WTC11 (cell line): ENCODE results near the gene NEDD4L. TPM values are rescaled to one million over a fixed set of nuclear protein-coding genes. Genes with fewer than 3 reads are reported as not detected.
A peak's percentile ranks its signal among the peaks of the same experiment; 100 is the strongest.

Source experiments
- ATAC-seq: fragments of 200-7000 bp; cut with Tn5 transposase; 2 replicates; pipeline ENCODE4 v1.10.0; 2021; ENCODE audit warnings: mild to moderate bottlenecking, moderate library complexity
- CTCF ChIA-PET: fragments of 300-600 bp; sonication (Branson Sonifier 250); formaldehyde crosslinking; loops from one replicate; lab custom pipeline; 2021; ENCODE audit warnings: antibody characterized with exemption; lab: Charles Lee
- POLR2A ChIA-PET: fragments of 350-600 bp; sonication (Branson Sonifier 250); formaldehyde crosslinking; loops from one replicate; lab custom pipeline; 2021; ENCODE audit warnings: antibody characterized with exemption; lab: Charles Lee
- DNase-seq: peaks from one replicate; pipeline ENCODE4 v3.0.0; 2021; ENCODE audit warnings: low spot score
- H3K27ac Mint-ChIP-seq: 2 replicates; pipeline ENCODE4 v1.8.0; 2021; ENCODE audit warnings: mixed read lengths
- H3K27me3 Mint-ChIP-seq: 2 replicates; pipeline ENCODE4 v1.8.0; 2021; ENCODE audit warnings: low read depth, mild to moderate bottlenecking, moderate library complexity, mixed read lengths
- H3K36me3 Mint-ChIP-seq: 2 replicates; pipeline ENCODE4 v1.8.0; 2021; ENCODE audit warnings: mixed read lengths
- H3K4me1 Mint-ChIP-seq: 2 replicates; pipeline ENCODE4 v1.8.0; 2022; ENCODE audit warnings: mixed read lengths
- H3K4me3 Mint-ChIP-seq: 2 replicates; pipeline ENCODE4 v1.8.0; 2021; ENCODE audit warnings: mild to moderate bottlenecking, moderate library complexity, mixed read lengths
- H3K9me3 Mint-ChIP-seq: 2 replicates; pipeline ENCODE4 v1.8.0; 2021; ENCODE audit warnings: mixed read lengths
- CREM ChIP-seq: sonication (generic); formaldehyde crosslinking; IDR thresholded peaks from 2 replicates; pipeline ENCODE4 v1.8.1; 2022; ENCODE audit warnings: mild to moderate bottlenecking, missing genetic modification reagents, moderate library complexity
- FOXK1 ChIP-seq: sonication (generic); formaldehyde crosslinking; IDR thresholded peaks from 2 replicates; pipeline ENCODE4 v1.8.0; 2022; ENCODE audit warnings: mild to moderate bottlenecking, moderate library complexity, missing genetic modification reagents
- JUN ChIP-seq: sonication (generic); formaldehyde crosslinking; IDR thresholded peaks from 2 replicates; pipeline ENCODE4 v1.8.0; 2023; ENCODE audit warnings: mild to moderate bottlenecking, missing genetic modification reagents
- NFE2L1 ChIP-seq: sonication (generic); formaldehyde crosslinking; IDR thresholded peaks from 2 replicates; pipeline ENCODE4 v1.8.1; 2023; ENCODE audit warnings: missing genetic modification reagents
- NFYB ChIP-seq: sonication (generic); formaldehyde crosslinking; conservative IDR thresholded peaks from 2 replicates; pipeline ENCODE4 v1.8.0; 2022; ENCODE audit warnings: low read depth, missing genetic modification reagents
- NR3C1 ChIP-seq: sonication (generic); formaldehyde crosslinking; conservative IDR thresholded peaks from 2 replicates; pipeline ENCODE4 v1.8.1; 2023; ENCODE audit warnings: low read depth, mild to moderate bottlenecking, missing genetic modification reagents
- RELA ChIP-seq: sonication (generic); formaldehyde crosslinking; IDR thresholded peaks from 2 replicates; pipeline ENCODE4 v1.8.1; 2022; ENCODE audit warnings: missing genetic modification reagents, mild to moderate bottlenecking, borderline replicate concordance
- ZNF121 ChIP-seq: sonication (generic); formaldehyde crosslinking; IDR thresholded peaks from 2 replicates; pipeline ENCODE4 v1.8.0; 2023; ENCODE audit warnings: missing genetic modification reagents
- ZNF423 ChIP-seq: fragments of 250-450 bp; sonication (Bioruptor Pico); IDR thresholded peaks from 2 replicates; pipeline ENCODE4 v2.1.2; 2022; ENCODE audit warnings: mild to moderate bottlenecking, moderate library complexity
- ZNF671 ChIP-seq: fragments of 250-450 bp; sonication (Bioruptor Pico); IDR thresholded peaks from 2 replicates; pipeline ENCODE4 v1.8.0; 2021; ENCODE audit warnings: mild to moderate bottlenecking
- total RNA-seq: library from RNA; stranded (reverse); gene quantifications from 3 replicates; pipeline ENCODE4 v1.2.3, GENCODE V29; 2021
- TF ChIP-seq, protein P1 (sequence below): sonication (generic); formaldehyde crosslinking; IDR thresholded peaks from 2 replicates; pipeline ENCODE4 v1.8.1; 2022; ENCODE audit warnings: mild to moderate bottlenecking, moderate library complexity, missing genetic modification reagents
- TF ChIP-seq, protein P2 (sequence below): sonication (generic); formaldehyde crosslinking; IDR thresholded peaks from 2 replicates; pipeline ENCODE4 v1.8.1; 2023; ENCODE audit warnings: mild to moderate bottlenecking, missing genetic modification reagents, moderate library complexity
- TF ChIP-seq, protein P3 (sequence below): fragments of 200-600 bp; IDR thresholded peaks from 2 replicates; pipeline ENCODE4 v1.8.0; 2022; ENCODE audit warnings: antibody characterized with exemption
- TF ChIP-seq, protein P4 (sequence below): sonication (generic); formaldehyde crosslinking; IDR thresholded peaks from 2 replicates; pipeline ENCODE4 v1.8.1; 2023; ENCODE audit warnings: mild to moderate bottlenecking, missing genetic modification reagents
- TF ChIP-seq, protein P5 (sequence below): sonication (generic); formaldehyde crosslinking; conservative IDR thresholded peaks from 2 replicates; pipeline ENCODE4 v1.8.1; 2023; ENCODE audit warnings: mild to moderate bottlenecking, low read depth, missing genetic modification reagents, moderate library complexity
- TF ChIP-seq, protein P6 (sequence below): sonication (generic); formaldehyde crosslinking; IDR thresholded peaks from 2 replicates; pipeline ENCODE4 v1.8.1; 2023; ENCODE audit warnings: mild to moderate bottlenecking, missing genetic modification reagents, borderline replicate concordance
- TF ChIP-seq, protein P7 (sequence below): sonication (generic); formaldehyde crosslinking; IDR thresholded peaks from 2 replicates; pipeline ENCODE4 v1.8.0; 2022; ENCODE audit warnings: mild to moderate bottlenecking, missing genetic modification reagents

The NEDD4L gene
- total RNA-seq, 1 experiment from 2014 or later: 88.0 TPM

DNA sequence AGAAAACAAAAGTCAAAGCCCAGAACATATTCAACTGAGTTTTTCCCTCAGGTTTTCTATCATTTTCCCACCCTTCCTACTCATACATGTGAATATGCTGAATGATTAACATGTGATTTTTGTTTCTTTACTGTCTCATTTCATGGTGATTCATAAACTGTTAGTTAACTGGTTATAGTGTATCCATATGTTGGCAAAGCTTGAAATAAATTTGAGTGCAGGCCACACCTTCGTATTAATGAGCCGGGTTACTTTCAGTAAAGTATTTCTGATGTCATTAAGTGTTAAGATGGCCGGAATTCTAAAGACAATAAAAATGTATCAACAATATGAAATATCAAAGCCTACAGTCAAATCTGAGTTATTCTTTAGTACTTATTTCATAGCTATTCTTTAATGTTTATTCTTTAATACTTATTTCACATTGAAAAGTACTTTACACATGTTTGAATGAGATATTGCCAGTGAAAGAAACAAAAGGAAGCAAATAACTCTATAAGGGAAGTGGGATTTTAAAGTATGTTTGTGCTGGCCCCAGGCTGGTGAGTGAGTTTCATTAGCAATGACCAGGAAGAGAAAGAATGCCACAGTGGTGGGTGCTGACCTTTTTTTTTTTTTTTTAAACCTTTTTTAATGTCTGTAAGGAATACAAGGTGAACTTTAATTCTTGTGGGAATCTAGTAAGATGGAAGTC is 178.6 kb downstream of the NEDD4L start (continued):
- TF ChIP-seq, protein P1, sequence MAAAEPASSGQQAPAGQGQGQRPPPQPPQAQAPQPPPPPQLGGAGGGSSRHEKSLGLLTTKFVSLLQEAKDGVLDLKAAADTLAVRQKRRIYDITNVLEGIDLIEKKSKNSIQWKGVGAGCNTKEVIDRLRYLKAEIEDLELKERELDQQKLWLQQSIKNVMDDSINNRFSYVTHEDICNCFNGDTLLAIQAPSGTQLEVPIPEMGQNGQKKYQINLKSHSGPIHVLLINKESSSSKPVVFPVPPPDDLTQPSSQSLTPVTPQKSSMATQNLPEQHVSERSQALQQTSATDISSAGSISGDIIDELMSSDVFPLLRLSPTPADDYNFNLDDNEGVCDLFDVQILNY (CRISPR knock-in tag): no peak
- TF ChIP-seq, protein P2, sequence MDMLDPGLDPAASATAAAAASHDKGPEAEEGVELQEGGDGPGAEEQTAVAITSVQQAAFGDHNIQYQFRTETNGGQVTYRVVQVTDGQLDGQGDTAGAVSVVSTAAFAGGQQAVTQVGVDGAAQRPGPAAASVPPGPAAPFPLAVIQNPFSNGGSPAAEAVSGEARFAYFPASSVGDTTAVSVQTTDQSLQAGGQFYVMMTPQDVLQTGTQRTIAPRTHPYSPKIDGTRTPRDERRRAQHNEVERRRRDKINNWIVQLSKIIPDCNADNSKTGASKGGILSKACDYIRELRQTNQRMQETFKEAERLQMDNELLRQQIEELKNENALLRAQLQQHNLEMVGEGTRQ (CRISPR knock-in tag): no peak

DNA sequence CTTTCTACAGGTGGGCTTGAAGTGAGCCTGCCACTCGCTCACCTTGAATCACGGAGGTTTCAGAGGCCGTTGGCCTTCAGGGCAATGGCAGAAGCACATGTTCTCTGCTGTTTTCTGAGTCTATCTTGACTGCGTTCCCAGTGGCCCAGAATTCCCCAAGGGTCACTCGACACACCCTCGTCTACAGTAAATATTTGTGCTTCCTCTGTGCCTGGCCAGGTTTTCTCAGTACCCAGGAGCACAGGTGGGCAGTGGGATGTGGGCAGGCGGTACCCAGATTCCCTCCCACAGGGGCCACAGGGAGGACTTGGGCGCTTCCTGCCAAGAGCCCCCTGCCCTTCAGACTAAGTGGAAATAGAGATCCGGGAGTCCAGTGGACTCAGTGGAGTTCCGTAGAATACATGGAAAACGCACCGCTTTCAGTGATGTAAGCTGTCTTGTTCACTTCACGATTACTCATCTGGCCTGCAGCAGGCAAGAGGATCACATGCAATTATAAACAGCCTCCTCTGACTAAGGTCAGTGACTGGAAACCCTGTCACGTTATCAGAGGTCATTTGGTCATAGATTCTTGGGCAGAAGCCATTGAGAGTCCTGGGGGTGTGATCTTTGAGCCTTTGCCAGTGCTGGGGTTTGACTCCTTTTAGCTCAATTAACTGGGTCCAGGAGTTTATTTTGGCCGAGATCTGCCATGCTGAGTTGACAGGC is 179.8 kb downstream of the NEDD4L start:
- H3K9me3 Mint-ChIP-seq: no peaks in the 10 kb centered on the region
- no peaks in the 10 kb centered on the region for H3K27me3 Mint-ChIP-seq
- peak overlapping the region; percentile 47 for H3K27ac Mint-ChIP-seq
- no peak for ATAC-seq
- no peak overlapping the region for H3K4me3 Mint-ChIP-seq
- POLR2A ChIA-PET: interaction anchor here (0.5 kb wide), 1 partner anchor 115 kb away, joined by 5 read pairs; no protein-coding TSS in a partner anchor
- peaks cover 88% of the 10 kb centered on the region for H3K4me1 Mint-ChIP-seq
- DNase-seq: no peak
- no peaks in the 10 kb centered on the region for H3K36me3 Mint-ChIP-seq
- CTCF ChIA-PET: interaction anchor here (1.0 kb wide), 1 partner anchor 44 kb away, joined by 3 read pairs; no protein-coding TSS in a partner anchor
- TF ChIP-seq CREM (CRISPR knock-in tag): no peak
- no peak for TF ChIP-seq ZNF671
- TF ChIP-seq, protein P3, sequence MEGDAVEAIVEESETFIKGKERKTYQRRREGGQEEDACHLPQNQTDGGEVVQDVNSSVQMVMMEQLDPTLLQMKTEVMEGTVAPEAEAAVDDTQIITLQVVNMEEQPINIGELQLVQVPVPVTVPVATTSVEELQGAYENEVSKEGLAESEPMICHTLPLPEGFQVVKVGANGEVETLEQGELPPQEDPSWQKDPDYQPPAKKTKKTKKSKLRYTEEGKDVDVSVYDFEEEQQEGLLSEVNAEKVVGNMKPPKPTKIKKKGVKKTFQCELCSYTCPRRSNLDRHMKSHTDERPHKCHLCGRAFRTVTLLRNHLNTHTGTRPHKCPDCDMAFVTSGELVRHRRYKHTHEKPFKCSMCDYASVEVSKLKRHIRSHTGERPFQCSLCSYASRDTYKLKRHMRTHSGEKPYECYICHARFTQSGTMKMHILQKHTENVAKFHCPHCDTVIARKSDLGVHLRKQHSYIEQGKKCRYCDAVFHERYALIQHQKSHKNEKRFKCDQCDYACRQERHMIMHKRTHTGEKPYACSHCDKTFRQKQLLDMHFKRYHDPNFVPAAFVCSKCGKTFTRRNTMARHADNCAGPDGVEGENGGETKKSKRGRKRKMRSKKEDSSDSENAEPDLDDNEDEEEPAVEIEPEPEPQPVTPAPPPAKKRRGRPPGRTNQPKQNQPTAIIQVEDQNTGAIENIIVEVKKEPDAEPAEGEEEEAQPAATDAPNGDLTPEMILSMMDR: no peak
- no peak for TF ChIP-seq RELA (CRISPR knock-in tag)
- TF ChIP-seq, protein P1 (CRISPR knock-in tag): no peak
- TF ChIP-seq, protein P4, sequence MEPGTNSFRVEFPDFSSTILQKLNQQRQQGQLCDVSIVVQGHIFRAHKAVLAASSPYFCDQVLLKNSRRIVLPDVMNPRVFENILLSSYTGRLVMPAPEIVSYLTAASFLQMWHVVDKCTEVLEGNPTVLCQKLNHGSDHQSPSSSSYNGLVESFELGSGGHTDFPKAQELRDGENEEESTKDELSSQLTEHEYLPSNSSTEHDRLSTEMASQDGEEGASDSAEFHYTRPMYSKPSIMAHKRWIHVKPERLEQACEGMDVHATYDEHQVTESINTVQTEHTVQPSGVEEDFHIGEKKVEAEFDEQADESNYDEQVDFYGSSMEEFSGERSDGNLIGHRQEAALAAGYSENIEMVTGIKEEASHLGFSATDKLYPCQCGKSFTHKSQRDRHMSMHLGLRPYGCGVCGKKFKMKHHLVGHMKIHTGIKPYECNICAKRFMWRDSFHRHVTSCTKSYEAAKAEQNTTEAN (CRISPR knock-in tag): no peak
- TF ChIP-seq, protein P5, sequence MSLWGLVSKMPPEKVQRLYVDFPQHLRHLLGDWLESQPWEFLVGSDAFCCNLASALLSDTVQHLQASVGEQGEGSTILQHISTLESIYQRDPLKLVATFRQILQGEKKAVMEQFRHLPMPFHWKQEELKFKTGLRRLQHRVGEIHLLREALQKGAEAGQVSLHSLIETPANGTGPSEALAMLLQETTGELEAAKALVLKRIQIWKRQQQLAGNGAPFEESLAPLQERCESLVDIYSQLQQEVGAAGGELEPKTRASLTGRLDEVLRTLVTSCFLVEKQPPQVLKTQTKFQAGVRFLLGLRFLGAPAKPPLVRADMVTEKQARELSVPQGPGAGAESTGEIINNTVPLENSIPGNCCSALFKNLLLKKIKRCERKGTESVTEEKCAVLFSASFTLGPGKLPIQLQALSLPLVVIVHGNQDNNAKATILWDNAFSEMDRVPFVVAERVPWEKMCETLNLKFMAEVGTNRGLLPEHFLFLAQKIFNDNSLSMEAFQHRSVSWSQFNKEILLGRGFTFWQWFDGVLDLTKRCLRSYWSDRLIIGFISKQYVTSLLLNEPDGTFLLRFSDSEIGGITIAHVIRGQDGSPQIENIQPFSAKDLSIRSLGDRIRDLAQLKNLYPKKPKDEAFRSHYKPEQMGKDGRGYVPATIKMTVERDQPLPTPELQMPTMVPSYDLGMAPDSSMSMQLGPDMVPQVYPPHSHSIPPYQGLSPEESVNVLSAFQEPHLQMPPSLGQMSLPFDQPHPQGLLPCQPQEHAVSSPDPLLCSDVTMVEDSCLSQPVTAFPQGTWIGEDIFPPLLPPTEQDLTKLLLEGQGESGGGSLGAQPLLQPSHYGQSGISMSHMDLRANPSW: no peak
- TF ChIP-seq ZNF423 (CRISPR knock-in tag): no peak
- no peak for TF ChIP-seq ZNF121
- TF ChIP-seq, protein P6, sequence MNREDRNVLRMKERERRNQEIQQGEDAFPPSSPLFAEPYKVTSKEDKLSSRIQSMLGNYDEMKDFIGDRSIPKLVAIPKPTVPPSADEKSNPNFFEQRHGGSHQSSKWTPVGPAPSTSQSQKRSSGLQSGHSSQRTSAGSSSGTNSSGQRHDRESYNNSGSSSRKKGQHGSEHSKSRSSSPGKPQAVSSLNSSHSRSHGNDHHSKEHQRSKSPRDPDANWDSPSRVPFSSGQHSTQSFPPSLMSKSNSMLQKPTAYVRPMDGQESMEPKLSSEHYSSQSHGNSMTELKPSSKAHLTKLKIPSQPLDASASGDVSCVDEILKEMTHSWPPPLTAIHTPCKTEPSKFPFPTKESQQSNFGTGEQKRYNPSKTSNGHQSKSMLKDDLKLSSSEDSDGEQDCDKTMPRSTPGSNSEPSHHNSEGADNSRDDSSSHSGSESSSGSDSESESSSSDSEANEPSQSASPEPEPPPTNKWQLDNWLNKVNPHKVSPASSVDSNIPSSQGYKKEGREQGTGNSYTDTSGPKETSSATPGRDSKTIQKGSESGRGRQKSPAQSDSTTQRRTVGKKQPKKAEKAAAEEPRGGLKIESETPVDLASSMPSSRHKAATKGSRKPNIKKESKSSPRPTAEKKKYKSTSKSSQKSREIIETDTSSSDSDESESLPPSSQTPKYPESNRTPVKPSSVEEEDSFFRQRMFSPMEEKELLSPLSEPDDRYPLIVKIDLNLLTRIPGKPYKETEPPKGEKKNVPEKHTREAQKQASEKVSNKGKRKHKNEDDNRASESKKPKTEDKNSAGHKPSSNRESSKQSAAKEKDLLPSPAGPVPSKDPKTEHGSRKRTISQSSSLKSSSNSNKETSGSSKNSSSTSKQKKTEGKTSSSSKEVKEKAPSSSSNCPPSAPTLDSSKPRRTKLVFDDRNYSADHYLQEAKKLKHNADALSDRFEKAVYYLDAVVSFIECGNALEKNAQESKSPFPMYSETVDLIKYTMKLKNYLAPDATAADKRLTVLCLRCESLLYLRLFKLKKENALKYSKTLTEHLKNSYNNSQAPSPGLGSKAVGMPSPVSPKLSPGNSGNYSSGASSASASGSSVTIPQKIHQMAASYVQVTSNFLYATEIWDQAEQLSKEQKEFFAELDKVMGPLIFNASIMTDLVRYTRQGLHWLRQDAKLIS: no peak
- no peak for TF ChIP-seq NFE2L1 (CRISPR knock-in tag)
- no peak for TF ChIP-seq NR3C1
- TF ChIP-seq FOXK1: no peak
- TF ChIP-seq NFYB (CRISPR knock-in tag): no peak
- TF ChIP-seq JUN (CRISPR knock-in tag): no peak
- TF ChIP-seq, protein P7, sequence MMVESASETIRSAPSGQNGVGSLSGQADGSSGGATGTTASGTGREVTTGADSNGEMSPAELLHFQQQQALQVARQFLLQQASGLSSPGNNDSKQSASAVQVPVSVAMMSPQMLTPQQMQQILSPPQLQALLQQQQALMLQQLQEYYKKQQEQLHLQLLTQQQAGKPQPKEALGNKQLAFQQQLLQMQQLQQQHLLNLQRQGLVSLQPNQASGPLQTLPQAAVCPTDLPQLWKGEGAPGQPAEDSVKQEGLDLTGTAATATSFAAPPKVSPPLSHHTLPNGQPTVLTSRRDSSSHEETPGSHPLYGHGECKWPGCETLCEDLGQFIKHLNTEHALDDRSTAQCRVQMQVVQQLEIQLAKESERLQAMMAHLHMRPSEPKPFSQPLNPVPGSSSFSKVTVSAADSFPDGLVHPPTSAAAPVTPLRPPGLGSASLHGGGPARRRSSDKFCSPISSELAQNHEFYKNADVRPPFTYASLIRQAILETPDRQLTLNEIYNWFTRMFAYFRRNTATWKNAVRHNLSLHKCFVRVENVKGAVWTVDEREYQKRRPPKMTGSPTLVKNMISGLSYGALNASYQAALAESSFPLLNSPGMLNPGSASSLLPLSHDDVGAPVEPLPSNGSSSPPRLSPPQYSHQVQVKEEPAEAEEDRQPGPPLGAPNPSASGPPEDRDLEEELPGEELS (CRISPR knock-in tag): no peak
